ENCODE results near the gene DNAH2.
A peak's percentile ranks its signal among the peaks of the same experiment; 100 is the strongest.

Gene DNAH2

GRCh38 chr17:7836596-7837407 is 119.3 kb downstream of the DNAH2 start:
- H3K4me3 ChIP-seq (ENCODE audit: low read depth, low read length) = peak overlapping the region; percentile 65

GRCh38 chr17:7837408-7838088 is 120.0 kb downstream of the DNAH2 start:
- H3K4me3 ChIP-seq (ENCODE audit: low read depth, low read length) = no peak overlapping the region

GRCh38 chr17:7838090-7839075 is 120.8 kb downstream of the DNAH2 start:
- H3K4me3 ChIP-seq (ENCODE audit: low read depth, low read length) = no peak overlapping the region

GRCh38 chr17:7839190-7839875 is 121.8 kb downstream of the DNAH2 start:
- H3K4me3 ChIP-seq (ENCODE audit: low read depth, low read length) = no peak overlapping the region

- no peak overlapping the region for H3K4me3 ChIP-seq (ENCODE audit: low read depth, low read length)
These were observed 122.3 kb downstream of the DNAH2 start for GRCh38 chr17:7839876-7840261.

GRCh38 chr17:7840441-7840840 is 122.9 kb downstream of the DNAH2 start:
- no peak overlapping the region for H3K4me3 ChIP-seq (ENCODE audit: low read depth, low read length)

GRCh38 chr17:7840875-7841274 is 123.3 kb downstream of the DNAH2 start:
- H3K4me3 ChIP-seq (ENCODE audit: low read depth, low read length) = peak overlapping the region; percentile 69

GRCh38 chr17:7841396-7841914 is 123.9 kb downstream of the DNAH2 start:
- peak overlapping the region; percentile 69 for H3K4me3 ChIP-seq (ENCODE audit: low read depth, low read length)

- H3K4me3 ChIP-seq (ENCODE audit: low read depth, low read length) = peak overlapping the region; percentile 69
These were observed 124.4 kb downstream of the DNAH2 start for GRCh38 chr17:7841915-7842379.

GRCh38 chr17:7842380-7843256 is 125.1 kb downstream of the DNAH2 start:
- H3K4me3 ChIP-seq (ENCODE audit: low read depth, low read length) = peak overlapping the region; percentile 47

GRCh38 chr17:7843257-7843535 is 125.7 kb downstream of the DNAH2 start:
- peak overlapping the region; percentile 47 for H3K4me3 ChIP-seq (ENCODE audit: low read depth, low read length)

GRCh38 chr17:7843536-7844291 is 126.2 kb downstream of the DNAH2 start:
- peak overlapping the region; percentile 47 for H3K4me3 ChIP-seq (ENCODE audit: low read depth, low read length)

- H3K4me3 ChIP-seq (ENCODE audit: low read depth, low read length) = peak overlapping the region; percentile 47
These were observed 127.0 kb downstream of the DNAH2 start for GRCh38 chr17:7844292-7845154.

GRCh38 chr17:7845359-7846062 is 128.0 kb downstream of the DNAH2 start:
- no peak overlapping the region for H3K4me3 ChIP-seq (ENCODE audit: low read depth, low read length)

- H3K4me3 ChIP-seq (ENCODE audit: low read depth, low read length) = no peak overlapping the region
These were observed 128.7 kb downstream of the DNAH2 start for GRCh38 chr17:7846063-7846735.

- H3K4me3 ChIP-seq (ENCODE audit: low read depth, low read length) = no peak overlapping the region
These were observed 129.5 kb downstream of the DNAH2 start for GRCh38 chr17:7846765-7847661.
